GM18909 (cell line): ENCODE data around the gene ADCYAP1R1.

ENCODE experiments used
- ATAC-seq: cut with Tn5 transposase; IDR thresholded peaks from one replicate; pipeline ENCODE4 v1.9.1; 2021; ENCODE audit warnings: mild to moderate bottlenecking; ENCODE audit not compliant: unreplicated experiment, poor library complexity

Gene ADCYAP1R1

GRCh38 chr7:31051598-31052486, at the start of gene ADCYAP1R1:
Gene ADCYAP1R1 (plus strand): TSS chr7:31052308. CDS start chr7:31063265, 10,957 bp downstream.
- no peak for ATAC-seq

- no peak for ATAC-seq
Observed at GRCh38 chr7:31003097-31003496, 49.0 kb upstream of the ADCYAP1R1 start.

- no peak for ATAC-seq
Observed at GRCh38 chr7:31003721-31004120, 48.4 kb upstream of the ADCYAP1R1 start.

GRCh38 chr7:31004393-31004792, 47.7 kb upstream of the ADCYAP1R1 start:
- ATAC-seq = no peak

- ATAC-seq = no peak
Observed at GRCh38 chr7:31006857-31007256, 45.3 kb upstream of the ADCYAP1R1 start.

- no peak for ATAC-seq
Observed at GRCh38 chr7:31007634-31008033, 44.5 kb upstream of the ADCYAP1R1 start.

- ATAC-seq = no peak
Observed at GRCh38 chr7:31014826-31015225, 37.3 kb upstream of the ADCYAP1R1 start.

- no peak for ATAC-seq
Observed at GRCh38 chr7:31017032-31017675, 35.0 kb upstream of the ADCYAP1R1 start.

- ATAC-seq = no peak
Observed at GRCh38 chr7:31017721-31018120, 34.4 kb upstream of the ADCYAP1R1 start.

- ATAC-seq = no peak
Observed at GRCh38 chr7:31019509-31019908, 32.6 kb upstream of the ADCYAP1R1 start.

GRCh38 chr7:31020161-31020560, 31.9 kb upstream of the ADCYAP1R1 start:
- ATAC-seq = no peak

- no peak for ATAC-seq
Observed at GRCh38 chr7:31020652-31021051, 31.5 kb upstream of the ADCYAP1R1 start.

- no peak for ATAC-seq
Observed at GRCh38 chr7:31022117-31022516, 30.0 kb upstream of the ADCYAP1R1 start.

- ATAC-seq = no peak
Observed at GRCh38 chr7:31022726-31023125, 29.4 kb upstream of the ADCYAP1R1 start.

GRCh38 chr7:31023877-31024276, 28.2 kb upstream of the ADCYAP1R1 start:
- ATAC-seq = no peak

GRCh38 chr7:31027161-31027965, 24.7 kb upstream of the ADCYAP1R1 start:
- ATAC-seq = peak; percentile 58

GRCh38 chr7:31028006-31028405, 24.1 kb upstream of the ADCYAP1R1 start:
- ATAC-seq = no peak

GRCh38 chr7:31028417-31028992, 23.6 kb upstream of the ADCYAP1R1 start:
- no peak for ATAC-seq

GRCh38 chr7:31029251-31030042, 22.7 kb upstream of the ADCYAP1R1 start:
- ATAC-seq = no peak
